HL-60 (cell line): Measurements from ENCODE around the gene TACC2.

Experiments
- GABPA ChIP-seq: IDR thresholded peaks from 2 replicates; pipeline ENCODE4 v1.6.1; 2012; ENCODE audit warnings: low read depth
- POLR2AphosphoS5 ChIP-seq: IDR thresholded peaks from 2 replicates; pipeline ENCODE4 v1.6.1; 2012; ENCODE audit warnings: low read depth
- SPI1 ChIP-seq: IDR thresholded peaks from 2 replicates; pipeline ENCODE4 v1.6.1; 2012; ENCODE audit warnings: low read depth, mild to moderate bottlenecking, borderline replicate concordance
- TF ChIP-seq, protein P1 (sequence below): IDR thresholded peaks from one replicate; pipeline ENCODE4 v1.5.1; 2011; ENCODE audit warnings: low read length, control low read depth, inconsistent platforms; ENCODE audit not compliant: insufficient read depth
- TF ChIP-seq, protein P2 (sequence below): IDR thresholded peaks from 2 replicates; pipeline ENCODE4 v1.6.1; 2012; ENCODE audit warnings: low read depth; ENCODE audit not compliant: insufficient replicate concordance

GRCh38 chr10:122286867-122287266, 297.9 kb downstream of the TACC2 start:
- TF ChIP-seq, protein P1, sequence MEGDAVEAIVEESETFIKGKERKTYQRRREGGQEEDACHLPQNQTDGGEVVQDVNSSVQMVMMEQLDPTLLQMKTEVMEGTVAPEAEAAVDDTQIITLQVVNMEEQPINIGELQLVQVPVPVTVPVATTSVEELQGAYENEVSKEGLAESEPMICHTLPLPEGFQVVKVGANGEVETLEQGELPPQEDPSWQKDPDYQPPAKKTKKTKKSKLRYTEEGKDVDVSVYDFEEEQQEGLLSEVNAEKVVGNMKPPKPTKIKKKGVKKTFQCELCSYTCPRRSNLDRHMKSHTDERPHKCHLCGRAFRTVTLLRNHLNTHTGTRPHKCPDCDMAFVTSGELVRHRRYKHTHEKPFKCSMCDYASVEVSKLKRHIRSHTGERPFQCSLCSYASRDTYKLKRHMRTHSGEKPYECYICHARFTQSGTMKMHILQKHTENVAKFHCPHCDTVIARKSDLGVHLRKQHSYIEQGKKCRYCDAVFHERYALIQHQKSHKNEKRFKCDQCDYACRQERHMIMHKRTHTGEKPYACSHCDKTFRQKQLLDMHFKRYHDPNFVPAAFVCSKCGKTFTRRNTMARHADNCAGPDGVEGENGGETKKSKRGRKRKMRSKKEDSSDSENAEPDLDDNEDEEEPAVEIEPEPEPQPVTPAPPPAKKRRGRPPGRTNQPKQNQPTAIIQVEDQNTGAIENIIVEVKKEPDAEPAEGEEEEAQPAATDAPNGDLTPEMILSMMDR = no peak
- TF ChIP-seq POLR2AphosphoS5 (no peak), GABPA (no peak), SPI1 (no peak)
- TF ChIP-seq, protein P2, sequence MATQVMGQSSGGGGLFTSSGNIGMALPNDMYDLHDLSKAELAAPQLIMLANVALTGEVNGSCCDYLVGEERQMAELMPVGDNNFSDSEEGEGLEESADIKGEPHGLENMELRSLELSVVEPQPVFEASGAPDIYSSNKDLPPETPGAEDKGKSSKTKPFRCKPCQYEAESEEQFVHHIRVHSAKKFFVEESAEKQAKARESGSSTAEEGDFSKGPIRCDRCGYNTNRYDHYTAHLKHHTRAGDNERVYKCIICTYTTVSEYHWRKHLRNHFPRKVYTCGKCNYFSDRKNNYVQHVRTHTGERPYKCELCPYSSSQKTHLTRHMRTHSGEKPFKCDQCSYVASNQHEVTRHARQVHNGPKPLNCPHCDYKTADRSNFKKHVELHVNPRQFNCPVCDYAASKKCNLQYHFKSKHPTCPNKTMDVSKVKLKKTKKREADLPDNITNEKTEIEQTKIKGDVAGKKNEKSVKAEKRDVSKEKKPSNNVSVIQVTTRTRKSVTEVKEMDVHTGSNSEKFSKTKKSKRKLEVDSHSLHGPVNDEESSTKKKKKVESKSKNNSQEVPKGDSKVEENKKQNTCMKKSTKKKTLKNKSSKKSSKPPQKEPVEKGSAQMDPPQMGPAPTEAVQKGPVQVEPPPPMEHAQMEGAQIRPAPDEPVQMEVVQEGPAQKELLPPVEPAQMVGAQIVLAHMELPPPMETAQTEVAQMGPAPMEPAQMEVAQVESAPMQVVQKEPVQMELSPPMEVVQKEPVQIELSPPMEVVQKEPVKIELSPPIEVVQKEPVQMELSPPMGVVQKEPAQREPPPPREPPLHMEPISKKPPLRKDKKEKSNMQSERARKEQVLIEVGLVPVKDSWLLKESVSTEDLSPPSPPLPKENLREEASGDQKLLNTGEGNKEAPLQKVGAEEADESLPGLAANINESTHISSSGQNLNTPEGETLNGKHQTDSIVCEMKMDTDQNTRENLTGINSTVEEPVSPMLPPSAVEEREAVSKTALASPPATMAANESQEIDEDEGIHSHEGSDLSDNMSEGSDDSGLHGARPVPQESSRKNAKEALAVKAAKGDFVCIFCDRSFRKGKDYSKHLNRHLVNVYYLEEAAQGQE = no peak
